MG63 (cell line): ENCODE measurements around the gene CBX1. TPM values are rescaled to one million over a fixed set of nuclear protein-coding genes. Genes with fewer than 3 reads are reported as not detected.
"Not testable (repeated sequence)": the region's sequence is repeated elsewhere in the genome, so short reads cannot be mapped to it uniquely, and the experiment has no call there.

Experiments
- DNase-seq: peaks from one replicate; pipeline ENCODE4 v3.0.0-alpha.2; 2020
- H3K27me3 ChIP-seq: fragments of 250-450 bp; sonication (Bioruptor Pico); 2 replicates; pipeline ENCODE4 v1.5.1; 2020; ENCODE audit warnings: mild to moderate bottlenecking, moderate library complexity
- H3K36me3 ChIP-seq: fragments of 250-450 bp; sonication (Bioruptor Pico); 2 replicates; pipeline ENCODE4 v1.5.1; 2020; ENCODE audit warnings: mild to moderate bottlenecking, moderate library complexity
- H3K4me3 ChIP-seq: fragments of 250-450 bp; sonication (Bioruptor Pico); 2 replicates; pipeline ENCODE4 v1.5.1; 2020; ENCODE audit warnings: mild to moderate bottlenecking, moderate library complexity
- H3K9me3 ChIP-seq: fragments of 250-450 bp; sonication (Bioruptor Pico); 2 replicates; pipeline ENCODE4 v1.5.1; 2020; ENCODE audit warnings: mild to moderate bottlenecking, moderate library complexity
- total RNA-seq: library from RNA; depleted of rRNA; stranded (reverse); fragments of >200 nt; shearing (Covaris generic); gene quantifications from 2 replicates; pipeline ENCODE4 v1.2.3, GENCODE V29; 2014; ENCODE audit warnings: low replicate concordance

Gene CBX1
- total RNA-seq, 1 experiment from 2014 or later: 50.7 TPM

GRCh38 chr17:48100591-48101011 lies 677 bp downstream of the CBX1 start:
- Histone ChIP-seq H3K27me3 (no peaks in the 10 kb centered on the region), H3K36me3 (peaks cover 24% of the 10 kb centered on the region), H3K4me3 (peak overlapping the region; percentile 73), H3K9me3 (peaks cover 6% of the 10 kb centered on the region)
- peak; percentile 70 for DNase-seq

GRCh38 chr17:48100160-48100559 lies 1.1 kb downstream of the CBX1 start:
- Histone ChIP-seq H3K4me3 (peak overlapping the region; percentile 73), H3K36me3 (peaks cover 28% of the 10 kb centered on the region), H3K9me3 (peaks cover 6% of the 10 kb centered on the region), H3K27me3 (no peaks in the 10 kb centered on the region)
- no peak for DNase-seq

- DNase-seq: no peak
- Histone ChIP-seq H3K27me3 (no peaks in the 10 kb centered on the region), H3K36me3 (peaks cover 51% of the 10 kb centered on the region), H3K4me3 (no peak overlapping the region), H3K9me3 (no peaks in the 10 kb centered on the region)
Measured at GRCh38 chr17:48095611-48096010, 5.7 kb downstream of the CBX1 start.

GRCh38 chr17:48093341-48094045 lies 7.8 kb downstream of the CBX1 start:
- no peak overlapping the region for H3K4me3 ChIP-seq
- no peaks in the 10 kb centered on the region for H3K9me3 ChIP-seq
- no peaks in the 10 kb centered on the region for H3K27me3 ChIP-seq
- peaks cover 42% of the 10 kb centered on the region for H3K36me3 ChIP-seq
- no peak for DNase-seq

GRCh38 chr17:48084932-48085331 lies 16.3 kb downstream of the CBX1 start:
- Histone ChIP-seq H3K27me3 (no peaks in the 10 kb centered on the region), H3K4me3 (no peak overlapping the region), H3K36me3 (peaks cover 16% of the 10 kb centered on the region), H3K9me3 (no peaks in the 10 kb centered on the region)
- DNase-seq: no peak

- Histone ChIP-seq H3K36me3 (peaks cover 21% of the 10 kb centered on the region), H3K9me3 (no peaks in the 10 kb centered on the region), H3K4me3 (no peak overlapping the region), H3K27me3 (no peaks in the 10 kb centered on the region)
- DNase-seq: no peak
Measured at GRCh38 chr17:48081858-48082257, 19.4 kb downstream of the CBX1 start.

GRCh38 chr17:48077152-48077551 lies 24.1 kb downstream of the CBX1 start:
- not testable (repeated sequence) for H3K4me3 ChIP-seq, H3K9me3 ChIP-seq, H3K27me3 ChIP-seq, DNase-seq
- peaks cover 53% of the 10 kb centered on the region for H3K36me3 ChIP-seq

- H3K9me3 ChIP-seq: no peaks in the 10 kb centered on the region
- H3K27me3 ChIP-seq: no peaks in the 10 kb centered on the region
- peak; percentile 66 for DNase-seq
- H3K36me3 ChIP-seq: peaks cover 69% of the 10 kb centered on the region
- H3K4me3 ChIP-seq: no peak overlapping the region
Measured at GRCh38 chr17:48074322-48075081, 26.8 kb downstream of the CBX1 start.

- not testable (repeated sequence) for H3K27me3 ChIP-seq, DNase-seq, H3K9me3 ChIP-seq, H3K4me3 ChIP-seq
- H3K36me3 ChIP-seq: peaks cover 77% of the 10 kb centered on the region
Measured at GRCh38 chr17:48073566-48074094, 27.6 kb downstream of the CBX1 start.

- H3K27me3 ChIP-seq, H3K4me3 ChIP-seq, DNase-seq, H3K9me3 ChIP-seq: not testable (repeated sequence)
- H3K36me3 ChIP-seq: peaks cover 82% of the 10 kb centered on the region
Measured at GRCh38 chr17:48072811-48073210, 28.5 kb downstream of the CBX1 start.

GRCh38 chr17:48071654-48072053 lies 29.6 kb downstream of the CBX1 start:
- Histone ChIP-seq H3K27me3 (no peaks in the 10 kb centered on the region), H3K4me3 (no peak overlapping the region), H3K36me3 (peaks cover 84% of the 10 kb centered on the region), H3K9me3 (no peaks in the 10 kb centered on the region)
- DNase-seq: no peak

GRCh38 chr17:48070195-48070594 lies 31.1 kb downstream of the CBX1 start:
- DNase-seq: no peak
- H3K27me3 ChIP-seq: no peaks in the 10 kb centered on the region
- H3K4me3 ChIP-seq: no peak overlapping the region
- H3K9me3 ChIP-seq: no peaks in the 10 kb centered on the region
- peaks cover 79% of the 10 kb centered on the region for H3K36me3 ChIP-seq

GRCh38 chr17:48068491-48068961 lies 32.8 kb downstream of the CBX1 start:
- Histone ChIP-seq H3K9me3 (no peaks in the 10 kb centered on the region), H3K27me3 (no peaks in the 10 kb centered on the region), H3K4me3 (no peak overlapping the region), H3K36me3 (peaks cover 80% of the 10 kb centered on the region)
- DNase-seq: peak; percentile 29

- peaks cover 81% of the 10 kb centered on the region for H3K36me3 ChIP-seq
- not testable (repeated sequence) for H3K4me3 ChIP-seq, H3K27me3 ChIP-seq, H3K9me3 ChIP-seq, DNase-seq
Measured at GRCh38 chr17:48067808-48068207, 33.5 kb downstream of the CBX1 start.

GRCh38 chr17:48067245-48067644 lies 34.0 kb downstream of the CBX1 start:
- Histone ChIP-seq H3K27me3 (no peaks in the 10 kb centered on the region), H3K36me3 (peaks cover 81% of the 10 kb centered on the region), H3K4me3 (no peak overlapping the region), H3K9me3 (no peaks in the 10 kb centered on the region)
- DNase-seq: no peak

- DNase-seq: no peak
- H3K9me3 ChIP-seq: no peaks in the 10 kb centered on the region
- peaks cover 82% of the 10 kb centered on the region for H3K36me3 ChIP-seq
- no peak overlapping the region for H3K4me3 ChIP-seq
- H3K27me3 ChIP-seq: no peaks in the 10 kb centered on the region
Measured at GRCh38 chr17:48066656-48067055, 34.6 kb downstream of the CBX1 start.

GRCh38 chr17:48066192-48066591 lies 35.1 kb downstream of the CBX1 start:
- no peaks in the 10 kb centered on the region for H3K27me3 ChIP-seq
- no peaks in the 10 kb centered on the region for H3K9me3 ChIP-seq
- DNase-seq: no peak
- H3K4me3 ChIP-seq: no peak overlapping the region
- peaks cover 78% of the 10 kb centered on the region for H3K36me3 ChIP-seq
